GM12878 (cell line): ENCODE data around the gene ALG3.

Experiments
- CTCF ChIP-seq, 3 experiments: IDR thresholded peaks in 2 of 3; conservative IDR thresholded peaks in 1 of 3; 2 replicates each; pipeline ENCODE4 v1.5.1; 2011; ENCODE audit warnings: low read depth in 3 of 3, low read length in 3 of 3, mild to moderate bottlenecking in 3 of 3, control low read depth in 2 of 3, moderate library complexity in 2 of 3, inconsistent platforms in 1 of 3, mixed read lengths in 1 of 3; ENCODE audit not compliant: control insufficient read depth in 2 of 3, insufficient read depth in 1 of 3; ENCODE audit errors: extremely low read depth in 1 of 3
- EZH2 ChIP-seq: IDR thresholded peaks from 2 replicates; pipeline ENCODE4 v1.6.1; 2012; ENCODE audit warnings: low read depth, mild to moderate bottlenecking, control low read depth, inconsistent platforms, low read length, borderline replicate concordance; ENCODE audit not compliant: control insufficient read depth
- NRF1 ChIP-seq: conservative IDR thresholded peaks from 2 replicates; pipeline ENCODE4 v1.6.1; 2011; ENCODE audit warnings: mild to moderate bottlenecking, low read depth, low read length, improper control_type of control experiment
- SIN3A ChIP-seq: IDR thresholded peaks from 2 replicates; pipeline ENCODE4 v1.6.1; 2012; ENCODE audit warnings: low read depth, low read length, improper control_type of control experiment
- SUZ12 ChIP-seq: fragments of 200-600 bp; sonication (generic); IDR thresholded peaks from one replicate; pipeline ENCODE4 v1.6.1; 2018; ENCODE audit warnings: antibody characterized with exemption, mild to moderate bottlenecking; ENCODE audit not compliant: unreplicated experiment

DNA sequence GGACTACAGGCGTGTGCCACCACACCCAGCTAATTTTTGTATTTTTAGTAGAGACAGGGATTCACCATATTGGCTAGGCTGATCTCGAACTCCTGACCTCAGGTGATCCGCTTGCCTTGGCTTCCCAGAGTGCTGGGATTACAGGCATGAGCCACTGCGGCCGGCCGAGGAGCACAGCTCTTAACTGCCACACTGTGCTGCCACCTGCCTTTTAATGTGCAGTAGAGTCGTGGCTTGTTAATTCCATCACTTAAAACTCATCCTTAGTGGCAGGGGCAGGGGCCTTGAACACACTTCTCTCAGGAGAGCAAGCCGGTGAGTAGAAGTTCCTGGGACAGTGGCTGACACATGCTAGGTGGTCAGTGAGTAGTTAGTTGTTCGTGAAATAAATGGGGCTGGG lies 50.3 kb downstream of the ALG3 start:
- TF ChIP-seq EZH2 (no peak), SIN3A (no peak), NRF1 (no peak), CTCF (IDR thresholded peaks at IDR 0.05 in 2 of 3, conservative IDR thresholded peaks at IDR 0.05 in 1 of 3; ENCODE audit: control insufficient read depth in 2 of 3, extremely low read depth in 1 of 3, insufficient read depth in 1 of 3, low read depth in 3 of 3, low read length in 3 of 3) (no peak), SUZ12 (no peak)
